ENCODE measurements around the gene BAIAP2L1.

Gene BAIAP2L1

GRCh38 chr7:98254951-98255610 is 145.8 kb downstream of the BAIAP2L1 start:
- H3K36me3 Mint-ChIP-seq = peaks cover 7 to 36% of the 10 kb centered on the region in 2 donors
- H3K4me1 Mint-ChIP-seq = peaks cover 19 to 29% of the 10 kb centered on the region in 2 donors
- ATAC-seq (replicated peaks) = no peak
- no peaks in the 10 kb centered on the region for H3K27me3 Mint-ChIP-seq
- no peak for DNase-seq
- H3K4me3 Mint-ChIP-seq = no peak overlapping the region
- no peak overlapping the region for H3K27ac Mint-ChIP-seq
- no peaks in the 10 kb centered on the region for H3K9me3 Mint-ChIP-seq

- DNase-seq = no peak
- no peak overlapping the region for H3K4me3 Mint-ChIP-seq
- H3K4me1 Mint-ChIP-seq = peaks cover 19 to 33% of the 10 kb centered on the region in 2 donors
These were observed 146.4 kb downstream of the BAIAP2L1 start for GRCh38 chr7:98254516-98254915.

GRCh38 chr7:98252425-98253054 is 148.3 kb downstream of the BAIAP2L1 start:
- Mint-ChIP-seq H3K4me1 (peaks cover 26 to 40% of the 10 kb centered on the region in 2 donors), H3K27ac (peak overlapping the region; percentile 96), H3K27me3 (no peaks in the 10 kb centered on the region), H3K36me3 (peaks cover 7 to 32% of the 10 kb centered on the region in 2 donors), H3K9me3 (no peaks in the 10 kb centered on the region), H3K4me3 (peak overlapping the region; percentile 94 to 100)
- DNase-seq (no peak), ATAC-seq (replicated peaks) (peak; percentile 55 to 56)

More at GRCh38 chr7:98254516-98254915, 146.4 kb downstream of the BAIAP2L1 start:
- Mint-ChIP-seq H3K27ac (no peak overlapping the region), H3K9me3 (no peaks in the 10 kb centered on the region), H3K27me3 (no peaks in the 10 kb centered on the region), H3K36me3 (peaks cover 7 to 34% of the 10 kb centered on the region in 2 donors)
- no peak for ATAC-seq (replicated peaks)

GRCh38 chr7:98251601-98252424 is 149.1 kb downstream of the BAIAP2L1 start, which contains the start of gene TECPR1:
Gene TECPR1, minus strand, starts transcription at chr7:98252232. Its CDS starts 6,086 bp downstream, at chr7:98246146.
- ATAC-seq (replicated peaks) (peak; percentile 98 to 99), DNase-seq (peak; percentile 88)
- peaks cover 26 to 40% of the 10 kb centered on the region in 2 donors for H3K4me1 Mint-ChIP-seq
- peak within 1 kb of the TSS; percentile 96 for H3K27ac Mint-ChIP-seq
- peaks cover 6 to 25% of the 10 kb centered on the region in 2 donors for H3K36me3 Mint-ChIP-seq
- H3K27me3 Mint-ChIP-seq = no peaks in the 10 kb centered on the region
- H3K4me3 Mint-ChIP-seq = peak within 1 kb of the TSS; percentile 94 to 100
- no peaks in the 10 kb centered on the region for H3K9me3 Mint-ChIP-seq

- Mint-ChIP-seq H3K9me3 (no peaks in the 10 kb centered on the region), H3K27ac (peak overlapping the region; percentile 25), H3K4me3 (peak overlapping the region; percentile 94 to 100), H3K27me3 (no peaks in the 10 kb centered on the region), H3K36me3 (peaks cover 4 to 19% of the 10 kb centered on the region in 2 donors), H3K4me1 (peaks cover 26 to 40% of the 10 kb centered on the region in 2 donors)
- DNase-seq = no peak
- peak; percentile 20 to 32 for ATAC-seq (replicated peaks)
These were observed 149.7 kb downstream of the BAIAP2L1 start for GRCh38 chr7:98251231-98251600.

- Mint-ChIP-seq H3K27me3 (no peaks in the 10 kb centered on the region), H3K9me3 (no peaks in the 10 kb centered on the region), H3K4me3 (peak overlapping the region; percentile 74 to 94), H3K36me3 (peaks cover 4 to 21% of the 10 kb centered on the region in 2 donors), H3K27ac (peak overlapping the region; percentile 27), H3K4me1 (peaks cover 26 to 40% of the 10 kb centered on the region in 2 donors)
- ATAC-seq (replicated peaks) = no peak
- no peak for DNase-seq
These were observed 150.1 kb downstream of the BAIAP2L1 start for GRCh38 chr7:98250789-98251188.

GRCh38 chr7:98249106-98249505 is 151.8 kb downstream of the BAIAP2L1 start:
- Mint-ChIP-seq H3K27ac (peak overlapping the region; percentile 59), H3K9me3 (no peaks in the 10 kb centered on the region), H3K27me3 (no peaks in the 10 kb centered on the region), H3K36me3 (peaks cover 10 to 25% of the 10 kb centered on the region in 2 donors), H3K4me1 (peaks cover 26 to 40% of the 10 kb centered on the region in 2 donors), H3K4me3 (peak overlapping the region in 1 of 2 donors; percentile 32)
- DNase-seq (no peak), ATAC-seq (replicated peaks) (no peak)

- H3K4me3 Mint-ChIP-seq = no peak overlapping the region
- peaks cover 13 to 27% of the 10 kb centered on the region in 2 donors for H3K36me3 Mint-ChIP-seq
- no peak for ATAC-seq (replicated peaks)
- H3K27ac Mint-ChIP-seq = no peak overlapping the region
- H3K4me1 Mint-ChIP-seq = peaks cover 26 to 34% of the 10 kb centered on the region in 2 donors
- DNase-seq = no peak
- H3K9me3 Mint-ChIP-seq = no peaks in the 10 kb centered on the region
- no peaks in the 10 kb centered on the region for H3K27me3 Mint-ChIP-seq
These were observed 152.7 kb downstream of the BAIAP2L1 start for GRCh38 chr7:98248156-98248555.

- H3K4me1 Mint-ChIP-seq = peaks cover 7 to 9% of the 10 kb centered on the region in 2 donors
- no peaks in the 10 kb centered on the region for H3K27me3 Mint-ChIP-seq
- no peak for ATAC-seq (replicated peaks)
- no peak overlapping the region for H3K4me3 Mint-ChIP-seq
- H3K36me3 Mint-ChIP-seq = peaks cover 32 to 47% of the 10 kb centered on the region in 2 donors
- no peaks in the 10 kb centered on the region for H3K9me3 Mint-ChIP-seq
- no peak overlapping the region for H3K27ac Mint-ChIP-seq
- no peak for DNase-seq
These were observed 156.0 kb downstream of the BAIAP2L1 start for GRCh38 chr7:98244871-98245270.

GRCh38 chr7:98242934-98243333 is 158.0 kb downstream of the BAIAP2L1 start:
- Mint-ChIP-seq H3K36me3 (peaks cover 51 to 58% of the 10 kb centered on the region in 2 donors), H3K27ac (no peak overlapping the region), H3K4me3 (no peak overlapping the region), H3K4me1 (peaks cover 0 to under 1% of the 10 kb centered on the region in 2 donors), H3K9me3 (no peaks in the 10 kb centered on the region), H3K27me3 (no peaks in the 10 kb centered on the region)
- ATAC-seq (replicated peaks) (no peak), DNase-seq (no peak)

- Mint-ChIP-seq H3K4me3 (no peak overlapping the region), H3K27ac (no peak overlapping the region), H3K4me1 (no peaks in the 10 kb centered on the region), H3K9me3 (no peaks in the 10 kb centered on the region), H3K27me3 (no peaks in the 10 kb centered on the region), H3K36me3 (peaks cover 52 to 62% of the 10 kb centered on the region in 2 donors)
- ATAC-seq (replicated peaks) = no peak
- no peak for DNase-seq
These were observed 158.5 kb downstream of the BAIAP2L1 start for GRCh38 chr7:98242342-98242741.

- no peaks in the 10 kb centered on the region for H3K27me3 Mint-ChIP-seq
- H3K4me1 Mint-ChIP-seq = no peaks in the 10 kb centered on the region
- ATAC-seq (replicated peaks) = peak in 1 of 2 donors; percentile 6
- no peak overlapping the region for H3K27ac Mint-ChIP-seq
- DNase-seq = no peak
- H3K9me3 Mint-ChIP-seq = no peaks in the 10 kb centered on the region
- peaks cover 53 to 68% of the 10 kb centered on the region in 2 donors for H3K36me3 Mint-ChIP-seq
- no peak overlapping the region for H3K4me3 Mint-ChIP-seq
These were observed 159.1 kb downstream of the BAIAP2L1 start for GRCh38 chr7:98241674-98242241.

Measured in stimulated activated naive B cell treated with anti-CD40 and anti-IgM and Interleukin-4, amounts not matched to agents 10 μg/mL and 1 μg/mL and 100 μg/mL, for 72 hours (primary cell).